Thymus (tissue), 11 donors: Measurements from ENCODE around the gene GRIN2D. TPM values are rescaled to one million over a fixed set of nuclear protein-coding genes. Genes with fewer than 3 reads are reported as not detected.

Experiments
- DNase-seq, 9 donors: peaks; one replicate each; pipeline ENCODE4 v3.0.0-alpha.2; 2013; ENCODE audit warnings: low spot score in 9 of 9, low read depth in 6 of 9, missing footprints in 1 of 9
- H3K27ac ChIP-seq, 2 donors: one replicate each; pipeline ENCODE4 v1.5.1; 2013; ENCODE audit warnings: control low read depth in 1 of 2, low read depth in 1 of 2, low read length in 1 of 2, mild to moderate bottlenecking in 1 of 2, moderate library complexity in 1 of 2
- H3K27me3 ChIP-seq, 2 donors: one replicate each; pipeline ENCODE4 v1.5.1; 2013; ENCODE audit warnings: low read length in 1 of 2; ENCODE audit not compliant: control insufficient read depth in 2 of 2, insufficient read depth in 1 of 2
- H3K36me3 ChIP-seq, 2 donors: one replicate each; pipeline ENCODE4 v1.5.1; 2013; ENCODE audit warnings: low read length in 1 of 2, mild to moderate bottlenecking in 1 of 2, moderate library complexity in 1 of 2; ENCODE audit not compliant: control insufficient read depth in 2 of 2, insufficient read depth in 2 of 2
- H3K4me1 ChIP-seq, 2 donors: one replicate each; pipeline ENCODE4 v1.5.1; 2013; ENCODE audit warnings: low read length in 2 of 2; ENCODE audit not compliant: control insufficient read depth in 2 of 2, insufficient read depth in 2 of 2
- H3K4me3 ChIP-seq, 2 donors: one replicate each; pipeline ENCODE4 v1.5.1; 2013; ENCODE audit warnings: low read length in 2 of 2, control low read depth in 1 of 2, mild to moderate bottlenecking in 1 of 2
- H3K9me3 ChIP-seq, 2 donors: one replicate each; pipeline ENCODE4 v1.5.1; 2013; ENCODE audit warnings: low read length in 1 of 2, mild to moderate bottlenecking in 1 of 2; ENCODE audit not compliant: control insufficient read depth in 2 of 2, insufficient read depth in 1 of 2
- WGBS: extraction: QIAGEN DNeasy Blood & Tissue Kit; methylation state at CpG from one replicate; pipeline ENCODE4 v1.1.7; 2013; 5-methylcytosine and 5-hydroxymethylcytosine counted together
- polyA plus RNA-seq: library from polyadenylated mRNA; stranded (reverse); fragments of 200-250 nt; gene quantifications from one replicate; pipeline ENCODE4 v1.2.3, GENCODE V29; 2013
- total RNA-seq: library from RNA; stranded (reverse); fragments of 120-200 nt; gene quantifications from one replicate; pipeline ENCODE4 v1.2.4, GENCODE V29; 2013
- donor health status: healthy.

The GRIN2D gene
- total and polyA plus RNA-seq, 2 donors = 0.05 to 0.07 TPM

DNA sequence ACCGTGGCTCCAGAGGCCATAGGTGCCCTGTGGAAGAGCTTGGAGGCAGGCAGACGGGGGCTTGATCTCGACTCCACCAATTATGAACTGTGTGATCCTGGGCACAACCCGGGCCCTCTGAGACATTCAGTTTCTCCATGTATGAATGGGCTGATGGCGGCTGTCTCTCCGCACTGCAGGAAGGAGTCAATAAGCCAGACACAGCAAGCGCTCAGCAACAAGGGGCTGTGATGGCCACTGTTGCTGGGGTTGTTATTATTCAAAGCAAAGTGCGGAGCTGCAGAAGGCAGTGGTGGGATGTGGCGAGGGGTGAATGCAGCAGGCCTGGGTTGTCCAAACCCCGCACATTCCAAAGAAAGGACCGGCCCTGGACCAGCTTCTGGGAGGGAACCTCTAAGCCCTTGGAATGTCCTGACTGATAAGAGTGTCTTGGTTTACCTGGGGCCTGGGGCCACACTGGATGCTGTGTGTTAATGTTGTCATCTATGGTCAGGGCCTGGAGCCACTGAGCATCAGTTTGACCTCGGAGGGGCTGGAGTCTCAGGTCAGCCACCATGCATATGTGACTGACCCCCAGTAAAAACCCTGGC lies 38.0 kb upstream of the GRIN2D start:
- H3K4me1 ChIP-seq = no peaks in the 10 kb centered on the region
- over 99% methylated on average over 12 of the region's 12 CpGs for WGBS
- DNase-seq = no peak
- H3K27me3 ChIP-seq = no peaks in the 10 kb centered on the region
- peaks cover 0 to 5% of the 10 kb centered on the region in 2 donors for H3K9me3 ChIP-seq
- no peak overlapping the region for H3K27ac ChIP-seq
- peaks cover 2 to 28% of the 10 kb centered on the region in 2 donors for H3K36me3 ChIP-seq
- H3K4me3 ChIP-seq = no peak overlapping the region

DNA sequence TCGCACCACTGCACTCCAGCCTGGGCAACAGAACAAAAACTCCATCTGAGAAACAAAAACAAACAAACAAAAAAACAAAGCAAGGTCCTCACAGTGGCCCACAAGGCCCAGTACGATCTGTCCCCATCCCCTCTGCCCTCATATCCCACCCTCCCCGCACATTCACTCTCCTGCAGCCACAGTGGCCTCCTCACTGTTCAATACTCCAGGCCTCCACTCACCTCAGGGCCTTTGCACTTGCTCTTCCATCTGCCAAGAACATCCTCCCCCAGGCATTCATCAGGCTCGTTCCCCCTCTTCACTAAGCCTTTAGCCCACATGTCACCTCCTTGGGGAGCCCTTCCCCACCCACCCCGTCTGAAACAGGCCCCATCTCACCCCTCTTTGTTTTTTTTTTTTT lies 34.3 kb upstream of the GRIN2D start:
- DNase-seq = no peak
- Histone ChIP-seq H3K27ac (no peak overlapping the region), H3K4me1 (peaks cover 0 to 10% of the 10 kb centered on the region in 2 donors), H3K4me3 (no peak overlapping the region), H3K9me3 (peaks cover 0 to 8% of the 10 kb centered on the region in 2 donors), H3K27me3 (no peaks in the 10 kb centered on the region), H3K36me3 (peaks cover 2 to 28% of the 10 kb centered on the region in 2 donors)
- 99% methylated on average over 5 of the region's 5 CpGs for WGBS

DNA sequence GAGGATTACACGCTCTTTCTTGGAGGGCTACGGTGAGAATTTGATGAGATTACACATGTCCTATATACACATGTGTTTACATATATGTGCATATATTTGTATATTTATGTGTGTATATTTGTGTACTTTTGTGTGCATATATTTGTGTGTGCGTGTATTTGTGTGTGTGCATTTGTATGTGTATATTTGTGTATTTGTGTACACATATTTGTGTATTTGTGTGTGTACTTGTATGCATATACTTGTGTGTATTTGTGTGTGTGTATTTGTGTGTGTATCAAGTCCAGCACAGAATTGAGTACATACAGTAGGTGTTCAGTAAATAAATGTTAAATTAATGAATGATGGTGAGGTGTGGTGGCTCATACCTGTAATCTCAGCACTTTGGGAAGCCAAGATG lies 31.6 kb upstream of the GRIN2D start:
- no peak overlapping the region for H3K4me3 ChIP-seq
- peaks cover 2 to 19% of the 10 kb centered on the region in 2 donors for H3K36me3 ChIP-seq
- peaks cover 0 to 8% of the 10 kb centered on the region in 2 donors for H3K9me3 ChIP-seq
- DNase-seq = no peak
- H3K27me3 ChIP-seq = no peaks in the 10 kb centered on the region
- no peak overlapping the region for H3K27ac ChIP-seq
- WGBS = over 99% methylated on average over 3 of the region's 3 CpGs
- peaks cover 3 to 19% of the 10 kb centered on the region in 2 donors for H3K4me1 ChIP-seq

DNA sequence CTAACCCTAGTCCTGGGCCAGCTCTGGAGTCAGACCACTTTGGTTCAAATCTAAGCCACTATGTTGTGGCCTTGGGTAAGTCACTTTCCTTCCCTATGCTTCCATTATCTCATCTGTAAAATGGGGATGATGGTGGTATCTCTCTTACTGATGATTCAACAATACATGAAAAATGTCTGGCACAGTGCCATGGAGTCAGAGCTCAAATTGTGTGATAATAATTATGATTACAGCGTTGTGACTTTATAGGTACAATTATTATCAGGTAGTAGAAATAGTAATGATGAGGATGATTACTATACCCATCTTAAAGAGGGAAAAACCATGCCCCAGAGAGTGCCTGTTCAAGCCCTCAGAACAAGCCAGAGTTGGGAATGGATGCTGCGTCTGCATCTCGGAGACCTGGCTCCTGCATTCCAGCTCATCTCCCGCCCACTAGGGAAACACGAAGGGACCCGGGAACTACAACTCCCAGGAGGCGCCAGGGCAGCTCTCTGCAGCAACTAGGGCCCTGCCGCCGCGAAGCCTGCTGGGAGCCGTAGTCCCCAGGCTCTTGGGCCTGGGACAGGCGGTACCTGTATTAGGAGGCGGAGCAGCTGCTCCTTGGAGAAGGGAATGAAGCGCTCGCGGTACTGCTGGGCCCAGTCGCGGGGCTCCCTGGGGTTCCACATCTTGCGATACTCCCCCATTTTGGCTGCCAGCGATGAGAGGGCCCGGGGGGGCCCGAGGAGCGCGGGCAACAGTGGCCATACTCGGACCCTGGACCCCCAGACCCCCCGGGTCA lies 30.6 kb upstream of the GRIN2D start:
- Histone ChIP-seq H3K4me3 (peak overlapping the region; percentile 64 to 70), H3K9me3 (peaks cover 0 to 8% of the 10 kb centered on the region in 2 donors), H3K4me1 (peaks cover 3 to 19% of the 10 kb centered on the region in 2 donors), H3K27ac (peak overlapping the region; percentile 90 to 96), H3K36me3 (peaks cover 2 to 19% of the 10 kb centered on the region in 2 donors), H3K27me3 (no peaks in the 10 kb centered on the region)
- 4% methylated on average over 26 of the region's 26 CpGs for WGBS
- peak; percentile 76 to 93 (median 82) for DNase-seq

DNA sequence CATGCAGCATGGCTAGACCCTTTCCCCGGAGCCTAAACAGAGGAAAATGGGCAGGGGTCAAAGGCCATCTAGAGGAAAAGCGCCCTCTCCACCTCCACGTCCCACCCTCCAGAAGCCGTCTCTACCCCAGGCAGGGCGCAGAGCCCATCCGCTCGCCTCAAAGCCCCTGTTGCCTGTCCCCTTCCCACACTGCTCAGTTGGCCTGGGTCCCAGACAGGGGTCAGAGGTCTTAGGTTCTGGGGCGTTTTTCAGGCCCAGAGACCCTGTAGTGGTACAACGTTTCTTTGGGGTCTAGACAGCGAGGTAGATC lies 30.0 kb upstream of the GRIN2D start:
- no peak for DNase-seq
- Histone ChIP-seq H3K4me1 (peaks cover 3 to 19% of the 10 kb centered on the region in 2 donors), H3K27ac (peak overlapping the region; percentile 90 to 96), H3K4me3 (peak overlapping the region; percentile 64 to 70), H3K36me3 (peaks cover 2 to 15% of the 10 kb centered on the region in 2 donors), H3K27me3 (no peaks in the 10 kb centered on the region), H3K9me3 (peaks cover 0 to 8% of the 10 kb centered on the region in 2 donors)
- 12% methylated on average over 10 of the region's 10 CpGs for WGBS

DNA sequence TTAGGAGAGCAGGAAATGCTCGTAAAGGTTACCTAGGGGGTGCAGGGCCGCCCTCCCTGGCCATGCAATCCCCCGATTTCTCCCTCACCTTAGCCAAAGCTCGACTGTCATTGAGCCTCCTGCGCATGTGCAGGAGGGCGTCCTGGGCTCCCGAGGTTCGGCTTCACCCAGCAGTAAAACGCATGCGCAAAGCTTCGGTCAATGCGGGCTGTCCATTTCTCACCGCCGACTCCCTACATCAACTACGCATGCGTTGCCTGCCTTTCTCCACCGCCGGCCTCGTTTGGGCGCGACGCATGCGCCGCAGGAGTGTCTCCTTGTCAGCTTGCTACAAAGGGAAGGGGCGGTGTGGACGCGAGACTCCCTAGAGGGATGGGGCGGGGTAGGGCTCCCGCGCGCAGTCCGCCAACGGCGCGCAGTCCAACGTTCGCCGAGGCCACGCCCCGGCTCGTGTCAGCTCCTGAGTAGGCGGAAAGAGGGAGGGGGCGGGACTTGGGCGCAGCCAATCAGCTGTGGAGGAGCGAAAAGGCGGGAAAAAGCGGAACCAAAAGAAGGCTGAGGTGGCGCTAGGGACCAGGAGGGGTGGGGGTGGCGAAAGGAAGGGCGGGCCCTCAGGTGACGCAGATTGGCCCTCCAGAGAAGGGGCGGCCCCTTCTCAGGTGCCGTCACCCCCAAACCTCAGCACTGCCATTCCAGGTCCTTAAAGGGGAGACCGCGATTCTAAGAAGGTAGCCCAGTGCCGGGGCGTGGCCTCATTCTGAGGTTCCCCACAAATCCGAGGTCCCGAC lies 29.5 kb upstream of the GRIN2D start, which contains the start of the genes SYNGR4 and TMEM143:
Gene SYNGR4 (plus strand): TSS at position 558 of the 788 bp plus-strand sequence. CDS start 1,476 bp downstream, outside the sequence.
Gene TMEM143 (minus strand): TSS at position 131 of the 788 bp plus-strand sequence. CDS start 20 bp downstream, at position 111.
- peak; percentile 97 to 100 (median 99) for DNase-seq
- H3K36me3 ChIP-seq = peaks cover 0 to 10% of the 10 kb centered on the region in 2 donors
- peak within 1 kb of the TSS; percentile 64 to 70 for H3K4me3 ChIP-seq
- H3K27ac ChIP-seq = peak within 1 kb of the TSS; percentile 90 to 96
- no peaks in the 10 kb centered on the region for H3K27me3 ChIP-seq
- peaks cover 3 to 19% of the 10 kb centered on the region in 2 donors for H3K4me1 ChIP-seq
- H3K9me3 ChIP-seq = peaks cover 0 to 8% of the 10 kb centered on the region in 2 donors
- WGBS = under 1% methylated on average over 59 of the region's 59 CpGs

DNA sequence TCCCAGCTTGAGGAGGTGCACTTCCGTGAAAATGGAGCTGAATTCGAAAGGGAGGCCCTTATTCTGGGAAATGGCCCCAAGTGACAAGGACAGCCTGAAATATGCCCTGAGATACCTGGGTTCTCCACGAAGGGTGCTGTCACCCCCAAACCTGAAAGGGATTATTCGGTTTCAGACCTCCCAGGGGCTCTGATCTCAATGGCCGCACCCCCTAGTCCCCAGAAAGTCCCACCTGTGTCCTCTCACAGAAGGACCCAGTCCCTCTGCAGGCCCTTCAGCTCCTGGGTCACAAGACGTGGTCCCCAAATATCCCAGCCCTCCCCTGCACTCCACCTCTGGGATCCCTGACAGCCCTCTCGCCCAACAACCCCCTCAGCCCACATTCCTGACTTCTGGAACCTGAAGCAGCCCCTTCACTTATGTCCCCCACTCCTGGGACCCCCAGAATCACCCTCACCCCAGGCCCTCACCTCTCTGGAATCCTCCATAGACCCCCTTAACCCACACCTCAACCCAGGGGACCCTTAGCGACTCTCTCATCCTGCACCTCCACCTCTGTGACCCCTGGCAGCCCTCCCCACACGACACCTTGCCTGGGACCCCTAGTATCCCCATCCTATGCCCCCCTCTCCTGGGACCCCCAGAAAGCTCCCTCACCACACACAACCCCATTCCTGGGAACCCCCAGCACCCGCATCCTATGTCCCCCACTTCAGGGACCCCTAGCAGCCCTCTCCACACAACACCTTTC lies 28.7 kb upstream of the GRIN2D start:
- H3K4me1 ChIP-seq = peaks cover 3 to 19% of the 10 kb centered on the region in 2 donors
- H3K27me3 ChIP-seq = no peaks in the 10 kb centered on the region
- 69% methylated on average over 10 of the region's 10 CpGs for WGBS
- H3K27ac ChIP-seq = peak overlapping the region; percentile 68 to 73
- DNase-seq = no peak
- H3K9me3 ChIP-seq = peaks cover 0 to 8% of the 10 kb centered on the region in 2 donors
- H3K4me3 ChIP-seq = peak overlapping the region; percentile 64 to 70
- H3K36me3 ChIP-seq = peaks cover 0 to 7% of the 10 kb centered on the region in 2 donors

DNA sequence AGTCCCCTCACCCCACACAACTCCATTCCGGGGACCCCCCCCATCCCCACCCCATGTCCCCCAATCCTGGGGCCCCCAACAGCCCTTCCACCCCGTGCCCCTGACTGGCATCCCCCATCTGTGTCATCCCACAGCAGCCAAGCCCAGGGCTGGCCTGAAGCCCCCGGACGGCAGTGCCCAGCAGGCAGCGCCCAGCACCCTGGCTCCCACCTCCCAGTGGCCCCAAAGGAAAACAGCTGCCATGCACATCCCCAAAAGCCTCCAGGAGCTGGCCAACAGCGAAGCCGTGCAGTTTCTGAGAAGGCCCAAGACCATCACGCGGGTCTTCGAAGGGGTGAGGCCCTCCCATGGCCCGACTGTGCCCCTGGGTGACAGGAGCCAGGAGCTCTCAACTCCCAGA lies 27.9 kb upstream of the GRIN2D start:
- Histone ChIP-seq H3K27ac (no peak overlapping the region), H3K27me3 (no peaks in the 10 kb centered on the region), H3K4me3 (no peak overlapping the region), H3K4me1 (peaks cover 3 to 19% of the 10 kb centered on the region in 2 donors), H3K36me3 (peaks cover 0 to 3% of the 10 kb centered on the region in 2 donors), H3K9me3 (peaks cover 0 to 8% of the 10 kb centered on the region in 2 donors)
- WGBS = 98% methylated on average over 11 of the region's 11 CpGs
- DNase-seq = no peak
